HL-60 (cell line): ENCODE measurements around the gene RGS10.

Experiments used
- CTCF ChIP-seq: IDR thresholded peaks from one replicate; pipeline ENCODE4 v1.5.1; 2011; ENCODE audit warnings: low read length, control low read depth, inconsistent platforms; ENCODE audit not compliant: insufficient read depth
- POLR2AphosphoS5 ChIP-seq: IDR thresholded peaks from 2 replicates; pipeline ENCODE4 v1.6.1; 2012; ENCODE audit warnings: low read depth
- REST ChIP-seq: IDR thresholded peaks from 2 replicates; pipeline ENCODE4 v1.6.1; 2012; ENCODE audit warnings: low read depth; ENCODE audit not compliant: insufficient replicate concordance

GRCh38 chr10:119466655-119467054 is 75.9 kb downstream of the RGS10 start:
- TF ChIP-seq CTCF (no peak), REST (no peak), POLR2AphosphoS5 (no peak)
